Endothelial cell of umbilical vein (primary cell): ENCODE data around the gene TPM4. TPM values are rescaled to one million over a fixed set of nuclear protein-coding genes. Genes with fewer than 3 reads are reported as not detected.

ENCODE experiments used
- BruUV-seq: library from RNA; stranded (reverse); fragments of 400-500 nt; replicated peaks from 2 replicates; lab custom pipeline; 2021; lab: Mats Ljungman, UMichigan
- CTCF ChIA-PET: fragments of 300-600, 350-600 bp; sonication (Branson Sonifier 250); formaldehyde crosslinking; loops from one replicate; lab custom pipeline; 2021; ENCODE audit warnings: antibody characterized with exemption, inconsistent platforms; lab: Charles Lee
- POLR2A ChIA-PET: fragments of 300-600, 350-600 bp; sonication (Branson Sonifier 250); formaldehyde crosslinking; loops from one replicate; lab custom pipeline; 2021; ENCODE audit warnings: antibody characterized with exemption, inconsistent platforms; lab: Charles Lee
- DNase-seq: peaks from one replicate; pipeline ENCODE4 v3.0.0-alpha.2; 2011; ENCODE audit warnings: low read depth, low spot score
- FAIRE-seq: peaks from 2 replicates; lab custom pipeline; 2011; peaks lifted over from hg19 to GRCh38; lab: Jason Lieb, UNC
- H2AFZ ChIP-seq: 2 replicates; pipeline ENCODE4 v1.6.0; 2012; ENCODE audit warnings: low read depth, low read length, control low read depth, inconsistent platforms
- H3K27ac ChIP-seq: 2 replicates; pipeline ENCODE4 v1.5.1; 2011; ENCODE audit warnings: low read depth, mild to moderate bottlenecking, control low read depth, low read length, moderate library complexity; ENCODE audit not compliant: insufficient read depth
- H3K27me3 ChIP-seq, 2 experiments: 2 replicates each; pipeline versions ENCODE4 v1.6.0 to v1.6.1; 2011; ENCODE audit warnings: low read length in 2 of 2, mixed read lengths in 1 of 2; ENCODE audit not compliant: control insufficient read depth in 2 of 2, insufficient read depth in 2 of 2
- H3K36me3 ChIP-seq, 2 experiments: 2 replicates in 1 of 2; 3 replicates in 1 of 2; pipeline ENCODE4 v1.5.1; 2011; ENCODE audit warnings: low read length in 2 of 2, mild to moderate bottlenecking in 1 of 2, moderate library complexity in 1 of 2; ENCODE audit not compliant: control insufficient read depth in 2 of 2, insufficient read depth in 2 of 2; ENCODE audit errors: extremely low read depth in 1 of 2
- H3K4me1 ChIP-seq: 3 replicates; pipeline ENCODE4 v1.5.1; 2011; ENCODE audit warnings: mild to moderate bottlenecking, low read length; ENCODE audit not compliant: control insufficient read depth, insufficient read depth; ENCODE audit errors: extremely low read depth
- H3K4me2 ChIP-seq: 2 replicates; pipeline ENCODE4 v1.6.1; 2011; ENCODE audit warnings: low read length, control low read depth, mixed read lengths; ENCODE audit not compliant: insufficient read depth
- H3K4me3 ChIP-seq, 3 experiments: fragments of 200-600 bp in 1 of 3; sonication (generic), shearing (Covaris generic) in 1 of 3; replicated peaks in 1 of 3; 2 replicates each; pipeline ENCODE4 v1.5.1; 2011 to 2016; ENCODE audit warnings: control low read depth in 3 of 3, low read length in 3 of 3, mild to moderate bottlenecking in 2 of 3, inconsistent platforms in 1 of 3, low read depth in 1 of 3, moderate library complexity in 1 of 3; ENCODE audit not compliant: insufficient read depth in 1 of 3
- H3K79me2 ChIP-seq: 2 replicates; pipeline ENCODE4 v1.6.0; 2012; ENCODE audit warnings: low read length, inconsistent platforms; ENCODE audit not compliant: control insufficient read depth, insufficient read depth
- H3K9ac ChIP-seq: replicated peaks from 2 replicates; pipeline ENCODE3; 2011; ENCODE audit warnings: low read length, control low read depth; ENCODE audit not compliant: insufficient read depth; ENCODE audit errors: extremely low read depth
- H3K9me1 ChIP-seq: replicated peaks from 3 replicates; pipeline ENCODE4 v1.6.0; 2011; ENCODE audit warnings: mild to moderate bottlenecking, low read length; ENCODE audit not compliant: control insufficient read depth, insufficient read depth; ENCODE audit errors: extremely low read depth
- H3K9me3 ChIP-seq: replicated peaks from 2 replicates; pipeline ENCODE4 v1.5.1; 2012; ENCODE audit warnings: low read length, inconsistent platforms; ENCODE audit not compliant: control insufficient read depth, insufficient read depth
- H4K20me1 ChIP-seq: replicated peaks from 2 replicates; pipeline ENCODE3; 2011; ENCODE audit warnings: mild to moderate bottlenecking, low read length; ENCODE audit not compliant: control insufficient read depth, insufficient read depth; ENCODE audit errors: extremely low read depth
- EZH2 ChIP-seq: IDR thresholded peaks from 2 replicates; pipeline ENCODE4 v1.6.1; 2012; ENCODE audit warnings: borderline replicate concordance, low read depth, mild to moderate bottlenecking, moderate library complexity, low read length, inconsistent platforms; ENCODE audit not compliant: severe bottlenecking
- FOS ChIP-seq: IDR thresholded peaks from 2 replicates; pipeline ENCODE4 v1.6.1; 2011; ENCODE audit warnings: mild to moderate bottlenecking, low read length, moderate library complexity, borderline replicate concordance; ENCODE audit not compliant: insufficient read depth
- GATA2 ChIP-seq: IDR thresholded peaks from 2 replicates; pipeline ENCODE4 v1.7.0; 2011; ENCODE audit warnings: low read depth, mild to moderate bottlenecking, moderate library complexity, mixed read lengths, low read length; ENCODE audit not compliant: insufficient read length, insufficient read depth
- JUN ChIP-seq: IDR thresholded peaks from 2 replicates; pipeline ENCODE4 v1.6.1; 2011; ENCODE audit warnings: borderline replicate concordance, low read depth; ENCODE audit not compliant: insufficient read length, insufficient read depth
- MAX ChIP-seq: IDR thresholded peaks from 2 replicates; pipeline ENCODE4 v1.6.1; 2011; ENCODE audit not compliant: insufficient read depth, insufficient read length
- MYC ChIP-seq: IDR thresholded peaks from one replicate; pipeline ENCODE4 v1.6.1; 2011; ENCODE audit warnings: mild to moderate bottlenecking, low read depth, low read length
- POLR2A ChIP-seq: IDR thresholded peaks from 2 replicates; pipeline ENCODE4 v1.6.1; 2012; ENCODE audit warnings: low read depth, mild to moderate bottlenecking, control low read depth, low read length
- POLR2AphosphoS5 ChIP-seq: IDR thresholded peaks from 2 replicates; pipeline ENCODE4 v1.6.1; 2012; ENCODE audit warnings: low read depth, mild to moderate bottlenecking, control low read depth, low read length, moderate library complexity; ENCODE audit not compliant: insufficient read depth
- dilution Hi-C: fragments of 300-500 bp; cut with MboI; formaldehyde crosslinking; loops from one replicate; pipeline ENCODE4 v1.15.0; 2019; ENCODE audit warnings: low sequenced_read_pairs; ENCODE audit not compliant: extremely low pct_ligation_motif_present
- intact Hi-C: fragments of 100-400 bp; cut with micrococcal nuclease; formaldehyde crosslinking; loops from one replicate; pipeline ENCODE4 v1.10.0; 2022
- polyA plus RNA-seq, 4 experiments: library from polyadenylated mRNA; depleted of rRNA in 3 of 4; stranded (reverse) in 3 of 4; unstranded in 1 of 4; fragments of >200 nt; gene quantifications; 2 replicates each; pipeline versions ENCODE4 v1.2.1 to v1.2.3, GENCODE V29; 2011 to 2012; ENCODE audit warnings: missing spikeins in 1 of 4
- total RNA-seq: library from RNA; stranded (reverse); gene quantifications from 2 replicates; pipeline ENCODE4 v1.2.3, GENCODE V29; 2021
- TF ChIP-seq, protein P1 (sequence below), 2 donors: IDR thresholded peaks; 1 replicate in 1 of 2; 2 replicates in 1 of 2; pipeline ENCODE4 v1.5.1; 2011; ENCODE audit warnings: low read length in 2 of 2, mild to moderate bottlenecking in 2 of 2, moderate library complexity in 2 of 2, control low read depth in 1 of 2, inconsistent platforms in 1 of 2, low read depth in 1 of 2; ENCODE audit not compliant: insufficient read depth in 1 of 2; ENCODE audit errors: extremely low read depth in 1 of 2

The TPM4 gene
- total and polyA plus RNA-seq, 2 donors (not counting 3 experiments of a cell fraction or from before 2014, with no cell fraction given) = 430 to 924 TPM

DNA sequence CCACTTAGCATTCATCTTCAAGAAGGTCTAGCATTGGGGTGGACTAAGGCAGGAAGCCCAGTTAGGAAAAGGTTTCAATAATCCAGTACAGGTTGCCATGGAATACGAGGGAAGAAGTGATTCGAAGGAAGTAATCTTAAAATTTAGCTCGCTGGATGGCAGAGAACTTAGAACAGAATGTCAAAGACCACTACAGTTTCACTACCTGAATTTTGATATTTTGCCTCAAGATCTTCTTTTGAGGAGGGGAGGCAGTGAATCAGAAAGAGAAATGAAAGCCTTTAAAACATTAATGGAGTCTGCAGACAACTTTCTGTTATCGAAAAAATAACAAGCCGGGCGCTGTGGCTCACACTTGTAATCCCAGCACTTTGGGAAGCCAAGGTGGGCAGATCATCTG, 28.4 kb downstream of the TPM4 start:
- intact Hi-C loops (no loop called here), dilution Hi-C loops (no loop called here)
- H3K4me2 ChIP-seq = no peak overlapping the region
- no peak overlapping the region for H3K4me3 ChIP-seq
- no peak overlapping the region for H3K27ac ChIP-seq
- H4K20me1 ChIP-seq = no peaks in the 10 kb centered on the region
- H3K79me2 ChIP-seq = peaks cover 2% of the 10 kb centered on the region
- no peaks in the 10 kb centered on the region for H3K9me3 ChIP-seq
- DNase-seq (no peak), FAIRE-seq (no peak)
- H3K36me3 ChIP-seq = peaks cover 18 to 19% of the 10 kb centered on the region in 2 experiments
- ChIA-PET CTCF (interaction anchor here (1.0 kb wide), 1 partner anchor 63 kb away, joined by 3 read pairs; no protein-coding TSS in a partner anchor), POLR2A (no interaction called here)
- BruUV-seq = no TSS peak
- H3K4me1 ChIP-seq = no peaks in the 10 kb centered on the region
- no peaks in the 10 kb centered on the region for H3K27me3 ChIP-seq
- TF ChIP-seq MAX (no peak), JUN (no peak), MYC (no peak), FOS (no peak), POLR2A (no peak), GATA2 (no peak), EZH2 (no peak), POLR2AphosphoS5 (no peak)
- TF ChIP-seq, protein P1, sequence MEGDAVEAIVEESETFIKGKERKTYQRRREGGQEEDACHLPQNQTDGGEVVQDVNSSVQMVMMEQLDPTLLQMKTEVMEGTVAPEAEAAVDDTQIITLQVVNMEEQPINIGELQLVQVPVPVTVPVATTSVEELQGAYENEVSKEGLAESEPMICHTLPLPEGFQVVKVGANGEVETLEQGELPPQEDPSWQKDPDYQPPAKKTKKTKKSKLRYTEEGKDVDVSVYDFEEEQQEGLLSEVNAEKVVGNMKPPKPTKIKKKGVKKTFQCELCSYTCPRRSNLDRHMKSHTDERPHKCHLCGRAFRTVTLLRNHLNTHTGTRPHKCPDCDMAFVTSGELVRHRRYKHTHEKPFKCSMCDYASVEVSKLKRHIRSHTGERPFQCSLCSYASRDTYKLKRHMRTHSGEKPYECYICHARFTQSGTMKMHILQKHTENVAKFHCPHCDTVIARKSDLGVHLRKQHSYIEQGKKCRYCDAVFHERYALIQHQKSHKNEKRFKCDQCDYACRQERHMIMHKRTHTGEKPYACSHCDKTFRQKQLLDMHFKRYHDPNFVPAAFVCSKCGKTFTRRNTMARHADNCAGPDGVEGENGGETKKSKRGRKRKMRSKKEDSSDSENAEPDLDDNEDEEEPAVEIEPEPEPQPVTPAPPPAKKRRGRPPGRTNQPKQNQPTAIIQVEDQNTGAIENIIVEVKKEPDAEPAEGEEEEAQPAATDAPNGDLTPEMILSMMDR (IDR thresholded peaks at IDR 0.05; ENCODE audit: extremely low read depth in 1 of 2, insufficient read depth in 1 of 2, low read depth in 1 of 2, low read length in 2 of 2) = no peak
- H2AFZ ChIP-seq = no peak overlapping the region
- H3K9ac ChIP-seq = no peak overlapping the region
- no peaks in the 10 kb centered on the region for H3K9me1 ChIP-seq
